HG03066 (cell line): ENCODE results near the gene MMP11.

Experiments
- ATAC-seq: cut with Tn5 transposase; IDR thresholded peaks from one replicate; pipeline ENCODE4 v1.9.1; 2021; ENCODE audit warnings: low read depth; ENCODE audit not compliant: unreplicated experiment

MMP11 gene

GRCh38 chr22:23756891-23757290, 15.8 kb upstream of the MMP11 start:
- ATAC-seq: no peak

GRCh38 chr22:23759566-23759965, 13.1 kb upstream of the MMP11 start:
- no peak for ATAC-seq

- ATAC-seq: no peak
These were observed 12.6 kb upstream of the MMP11 start for GRCh38 chr22:23760056-23760455.

- ATAC-seq: no peak
These were observed 9.6 kb upstream of the MMP11 start, which contains the start of gene C22orf15 for GRCh38 chr22:23762842-23763578. Gene C22orf15, plus strand, starts transcription at chr22:23762990. Its CDS starts 317 bp downstream, at chr22:23763307.

GRCh38 chr22:23763579-23763945, 9.1 kb upstream of the MMP11 start:
- ATAC-seq: no peak

GRCh38 chr22:23763954-23764353, 8.7 kb upstream of the MMP11 start:
- no peak for ATAC-seq

GRCh38 chr22:23764899-23765881, 7.5 kb upstream of the MMP11 start:
- ATAC-seq: no peak

- ATAC-seq: no peak
These were observed 5.4 kb upstream of the MMP11 start for GRCh38 chr22:23767303-23767672.

- ATAC-seq: peak; percentile 44
These were observed 4.7 kb upstream of the MMP11 start, which contains the start of gene CHCHD10 for GRCh38 chr22:23767673-23768548. Gene CHCHD10, minus strand, starts transcription at chr22:23767972. Its CDS starts 98 bp downstream, at chr22:23767874.

- no peak for ATAC-seq
These were observed 3.2 kb upstream of the MMP11 start for GRCh38 chr22:23769321-23769965.

GRCh38 chr22:23772315-23772648, 367 bp upstream of the MMP11 start:
- ATAC-seq: no peak

- no peak for ATAC-seq
These were observed 949 bp downstream of the MMP11 start for GRCh38 chr22:23773483-23774113.

GRCh38 chr22:23774114-23774921, 1.7 kb downstream of the MMP11 start:
- ATAC-seq: no peak

- ATAC-seq: no peak
These were observed 2.3 kb downstream of the MMP11 start for GRCh38 chr22:23774922-23775436.

GRCh38 chr22:23775779-23776375, 3.2 kb downstream of the MMP11 start:
- ATAC-seq: no peak

- ATAC-seq: no peak
These were observed 5.3 kb downstream of the MMP11 start for GRCh38 chr22:23777776-23778576.

- ATAC-seq: no peak
These were observed 5.9 kb downstream of the MMP11 start for GRCh38 chr22:23778577-23778900.

- no peak for ATAC-seq
These were observed 6.4 kb downstream of the MMP11 start for GRCh38 chr22:23779083-23779482.
